Measurements from ENCODE around the gene VPS13D. TPM values are rescaled to one million over a fixed set of nuclear protein-coding genes. Genes with fewer than 3 reads are reported as not detected.
A peak's percentile ranks its signal among the peaks of the same experiment; 100 is the strongest.

Gene VPS13D
- total and polyA plus RNA-seq, 11 donors, result 32.1 to 301 (median 90.7) TPM

GRCh38 chr1:12464598-12465056 is 234.8 kb downstream of the VPS13D start:
- Histone ChIP-seq H3K36me3 (peaks cover 0 to 42% (median 18%) of the 10 kb centered on the region in 9 donors), H3K27ac (peak overlapping the region in 8 of 12 donors; percentile 27 to 81 (median 42)), H3K27me3 (no peaks in the 10 kb centered on the region), H3K4me1 (peaks cover 0 to 65% (median 48%) of the 10 kb centered on the region in 12 donors), H3K9me3 (no peaks in the 10 kb centered on the region), H3K4me3 (no peak overlapping the region)
- intact Hi-C loops (cut with DNase I), result no loop called here
- WGBS, 4 donors, result 62 to 72% (median 71%) methylated on average over 5 of the region's 5 CpGs
- no peak for TF ChIP-seq POLR2A (IDR thresholded peaks at IDR 0.05)
- TF ChIP-seq CTCF (IDR thresholded peaks at IDR 0.05), result no peak
- peak in 1 of 5 donors; percentile 51 for DNase-seq
- ATAC-seq, result peak; percentile 46 to 70 (median 54)

- H3K27me3 ChIP-seq, result no peaks in the 10 kb centered on the region
- H3K9me3 ChIP-seq, result no peaks in the 10 kb centered on the region
- peaks cover 0 to 37% (median 18%) of the 10 kb centered on the region in 9 donors for H3K36me3 ChIP-seq
- peaks cover 0 to 65% (median 46%) of the 10 kb centered on the region in 12 donors for H3K4me1 ChIP-seq
- WGBS, 4 donors, result 59 to 77% (median 73%) methylated on average over 3 of the region's 3 CpGs
- no peak for TF ChIP-seq CTCF (IDR thresholded peaks at IDR 0.05)
- no peak for TF ChIP-seq POLR2A (IDR thresholded peaks at IDR 0.05)
- DNase-seq, result no peak
- ATAC-seq, result no peak
- intact Hi-C loops (cut with DNase I), result no loop called here
- no peak overlapping the region for H3K4me3 ChIP-seq
- H3K27ac ChIP-seq, result peak overlapping the region in 5 of 12 donors; percentile 33 to 81 (median 78)
Measured at GRCh38 chr1:12465126-12465525, 235.3 kb downstream of the VPS13D start.

- no peak overlapping the region for H3K4me3 ChIP-seq
- H3K4me1 ChIP-seq, result peaks cover 0 to 65% (median 32%) of the 10 kb centered on the region in 12 donors
- intact Hi-C loops (cut with DNase I), result no loop called here
- H3K27ac ChIP-seq, result no peak overlapping the region
- DNase-seq (no peak), ATAC-seq (no peak)
- H3K36me3 ChIP-seq, result peaks cover 0 to 28% (median 18%) of the 10 kb centered on the region in 9 donors
- no peaks in the 10 kb centered on the region for H3K27me3 ChIP-seq
- WGBS, 4 donors, result 91 to 96% (median 94%) methylated on average over 5 of the region's 5 CpGs
- no peaks in the 10 kb centered on the region for H3K9me3 ChIP-seq
- TF ChIP-seq CTCF (IDR thresholded peaks at IDR 0.05) (no peak), POLR2A (IDR thresholded peaks at IDR 0.05) (no peak)
Measured at GRCh38 chr1:12466816-12467215, 237.0 kb downstream of the VPS13D start.

GRCh38 chr1:12467570-12468286 is 237.9 kb downstream of the VPS13D start:
- no peak for TF ChIP-seq POLR2A (IDR thresholded peaks at IDR 0.05)
- no peak for TF ChIP-seq CTCF (IDR thresholded peaks at IDR 0.05)

More at GRCh38 chr1:12467570-12468286, 237.9 kb downstream of the VPS13D start:
- ATAC-seq, result no peak
- no peak overlapping the region for H3K27ac ChIP-seq
- H3K9me3 ChIP-seq, result no peaks in the 10 kb centered on the region
- intact Hi-C loops (cut with DNase I), result no loop called here
- DNase-seq, result no peak
- H3K27me3 ChIP-seq, result no peaks in the 10 kb centered on the region
- H3K4me3 ChIP-seq, result no peak overlapping the region
- peaks cover 0 to 26% (median 13%) of the 10 kb centered on the region in 9 donors for H3K36me3 ChIP-seq
- WGBS, 4 donors, result 89 to 94% (median 92%) methylated on average over 6 of the region's 6 CpGs
- peaks cover 0 to 65% (median 30%) of the 10 kb centered on the region in 12 donors for H3K4me1 ChIP-seq
